HG02938 (cell line): ENCODE measurements around the gene FETUB.

Experiments used
- ATAC-seq: cut with Tn5 transposase; IDR thresholded peaks from one replicate; pipeline ENCODE4 v1.9.1; 2021; ENCODE audit warnings: mild to moderate bottlenecking, moderate library complexity; ENCODE audit not compliant: unreplicated experiment

The FETUB gene, protein sequence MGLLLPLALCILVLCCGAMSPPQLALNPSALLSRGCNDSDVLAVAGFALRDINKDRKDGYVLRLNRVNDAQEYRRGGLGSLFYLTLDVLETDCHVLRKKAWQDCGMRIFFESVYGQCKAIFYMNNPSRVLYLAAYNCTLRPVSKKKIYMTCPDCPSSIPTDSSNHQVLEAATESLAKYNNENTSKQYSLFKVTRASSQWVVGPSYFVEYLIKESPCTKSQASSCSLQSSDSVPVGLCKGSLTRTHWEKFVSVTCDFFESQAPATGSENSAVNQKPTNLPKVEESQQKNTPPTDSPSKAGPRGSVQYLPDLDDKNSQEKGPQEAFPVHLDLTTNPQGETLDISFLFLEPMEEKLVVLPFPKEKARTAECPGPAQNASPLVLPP

GRCh38 chr3:186639778-186640472 lies at the start of gene FETUB:
Gene FETUB, plus strand, starts transcription at chr3:186640399. Its CDS starts 62 bp downstream, at chr3:186640461.
- ATAC-seq, result no peak

GRCh38 chr3:186590580-186591295 lies 49.5 kb upstream of the FETUB start:
- ATAC-seq, result no peak

DNA sequence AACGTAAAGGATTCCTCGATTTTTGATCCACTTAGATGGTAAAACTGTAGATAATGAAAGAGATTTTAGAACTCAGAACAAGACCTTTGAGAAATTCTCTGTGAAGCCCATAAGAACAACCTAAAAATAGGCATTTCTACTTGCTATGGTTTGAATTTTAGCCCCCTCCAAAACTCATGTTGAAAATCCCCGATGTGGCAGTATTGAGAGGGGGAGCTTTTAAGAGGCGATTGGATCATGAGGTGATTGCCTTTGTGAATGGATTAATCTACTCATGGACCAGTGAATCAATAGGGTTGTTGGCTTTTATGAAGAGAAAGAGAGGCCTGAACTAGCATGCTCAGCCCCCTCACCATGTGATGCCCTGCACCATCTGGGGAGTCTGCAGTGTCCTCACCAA lies 47.5 kb upstream of the FETUB start:
- ATAC-seq, result no peak

DNA sequence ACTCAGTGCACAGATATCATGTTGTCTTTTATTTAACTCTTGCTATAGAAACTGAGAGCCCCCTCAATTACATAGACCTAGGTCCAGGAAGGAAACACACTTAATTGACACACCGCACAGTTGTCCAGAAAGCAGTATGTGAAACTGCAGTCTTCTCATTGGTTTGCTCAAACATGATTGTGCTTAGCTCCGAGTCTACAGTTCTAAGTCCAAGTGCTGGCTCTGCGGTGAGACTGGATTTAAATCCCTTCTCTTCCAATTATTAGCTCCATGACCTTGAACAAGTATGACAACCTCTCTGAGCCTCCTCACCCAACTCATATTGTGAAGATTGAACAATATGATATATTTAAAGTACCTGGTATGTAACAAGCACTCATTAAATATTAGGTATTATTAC lies 46.3 kb upstream of the FETUB start:
- ATAC-seq, result no peak

DNA sequence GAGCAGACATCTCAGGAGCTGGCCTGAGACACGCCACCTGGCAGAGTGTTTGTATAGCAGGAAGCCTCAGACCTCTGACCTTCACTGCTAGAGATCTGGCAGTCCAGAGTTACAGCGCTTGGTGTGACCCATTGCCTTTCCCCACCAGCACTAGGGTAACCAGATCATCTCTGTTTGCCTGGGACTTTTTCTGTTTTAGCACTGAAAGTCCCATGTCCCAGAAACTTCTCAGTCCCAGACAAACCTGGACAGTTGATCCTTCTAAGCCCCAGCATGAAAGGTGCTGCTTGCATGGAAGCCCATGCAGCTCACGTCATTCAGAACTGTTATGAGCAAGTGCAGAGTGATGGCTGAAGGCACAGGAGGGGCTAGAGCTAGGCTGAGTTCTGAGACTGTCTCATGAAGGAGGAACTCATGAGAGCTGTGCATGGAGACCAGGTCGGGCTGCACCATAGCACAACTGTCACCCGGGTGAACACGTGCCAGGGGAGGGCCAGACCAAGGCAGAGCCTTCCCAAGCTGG lies 45.5 kb upstream of the FETUB start:
- no peak for ATAC-seq

DNA sequence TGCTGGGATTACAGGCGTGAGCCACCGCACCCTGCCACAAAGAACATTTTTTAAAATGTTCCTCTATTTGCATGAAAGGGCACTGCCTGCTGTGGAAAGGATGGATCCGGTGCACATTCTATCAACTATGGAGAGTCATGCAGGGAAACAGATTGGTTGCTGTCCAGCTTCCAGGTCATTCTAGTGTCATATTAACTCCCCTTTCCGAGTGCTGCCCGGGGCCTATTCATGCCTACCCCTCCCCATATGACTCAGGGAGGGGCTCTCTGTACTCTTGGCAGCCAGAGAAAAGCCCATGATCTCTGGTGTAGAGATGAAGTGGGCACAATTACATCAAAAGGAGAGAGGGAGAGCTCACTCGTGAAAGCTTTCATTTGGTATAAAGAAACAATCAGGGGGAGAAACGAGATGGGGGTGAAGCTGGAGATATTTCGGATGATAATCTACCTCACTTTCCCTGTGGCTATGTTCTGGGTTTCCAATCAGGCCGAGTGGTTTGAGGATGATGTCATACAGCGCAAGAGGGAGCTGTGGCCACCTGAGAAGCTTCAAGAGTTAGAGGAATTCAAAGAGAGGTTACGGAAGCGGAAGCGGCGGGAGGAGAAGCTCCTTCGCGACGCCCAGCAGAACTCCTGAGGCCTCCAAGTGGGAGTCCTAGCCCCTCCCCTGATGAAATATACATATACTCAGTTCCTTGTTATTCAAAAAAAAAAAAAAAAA lies 43.5 kb upstream of the FETUB start:
- ATAC-seq, result no peak

GRCh38 chr3:186598108-186598784 lies 42.0 kb upstream of the FETUB start:
- no peak for ATAC-seq

GRCh38 chr3:186598794-186599141 lies 41.4 kb upstream of the FETUB start:
- ATAC-seq, result no peak

DNA sequence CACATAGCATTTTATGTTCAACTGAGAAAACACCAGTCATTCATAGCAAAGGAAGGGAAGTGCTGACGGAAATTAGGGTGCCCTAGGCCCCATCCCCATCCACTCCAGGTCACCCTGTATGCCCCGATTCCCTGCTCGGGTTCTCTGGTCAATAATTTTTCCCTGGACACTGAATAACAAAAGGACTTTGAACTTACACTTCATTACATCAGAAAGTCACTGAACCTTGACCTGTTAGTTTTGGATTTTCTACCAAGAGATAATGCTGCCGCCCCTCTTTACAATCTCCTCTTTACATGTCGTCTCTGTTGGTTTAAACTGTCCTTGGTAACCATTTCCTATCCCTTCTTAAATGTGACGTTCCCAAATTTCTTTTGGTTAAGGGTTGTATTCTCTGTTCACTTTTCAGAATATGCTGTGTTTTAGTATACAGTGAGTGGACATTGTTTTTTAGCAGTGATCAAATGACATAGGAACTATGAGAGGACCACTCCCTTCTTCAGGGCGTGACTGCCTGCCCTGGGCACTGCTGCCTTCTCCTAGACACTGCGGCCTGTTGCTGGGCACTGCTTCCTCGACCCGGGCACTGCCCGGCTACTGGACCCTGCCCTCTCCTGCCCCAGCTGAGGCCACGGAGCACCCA lies 40.9 kb upstream of the FETUB start:
- no peak for ATAC-seq

DNA sequence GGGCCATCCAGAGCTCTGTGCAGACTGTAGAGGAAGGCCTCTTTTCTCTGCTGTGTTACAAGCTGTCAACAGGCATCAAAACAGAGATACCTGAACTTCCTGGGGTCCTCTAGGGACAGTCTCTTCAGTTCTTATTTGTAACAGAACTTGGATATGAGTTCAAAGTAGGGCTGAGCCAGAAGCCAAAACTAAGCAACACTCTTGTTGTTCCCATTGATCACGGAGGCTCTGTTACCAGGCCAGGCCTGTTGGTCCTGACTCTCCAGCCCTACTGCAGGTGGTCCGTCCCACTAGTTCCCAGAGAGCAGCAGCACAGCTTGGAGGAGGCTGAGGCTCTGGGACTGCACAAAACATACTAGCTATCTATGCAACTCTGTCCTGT lies 40.4 kb upstream of the FETUB start:
- ATAC-seq, result no peak

DNA sequence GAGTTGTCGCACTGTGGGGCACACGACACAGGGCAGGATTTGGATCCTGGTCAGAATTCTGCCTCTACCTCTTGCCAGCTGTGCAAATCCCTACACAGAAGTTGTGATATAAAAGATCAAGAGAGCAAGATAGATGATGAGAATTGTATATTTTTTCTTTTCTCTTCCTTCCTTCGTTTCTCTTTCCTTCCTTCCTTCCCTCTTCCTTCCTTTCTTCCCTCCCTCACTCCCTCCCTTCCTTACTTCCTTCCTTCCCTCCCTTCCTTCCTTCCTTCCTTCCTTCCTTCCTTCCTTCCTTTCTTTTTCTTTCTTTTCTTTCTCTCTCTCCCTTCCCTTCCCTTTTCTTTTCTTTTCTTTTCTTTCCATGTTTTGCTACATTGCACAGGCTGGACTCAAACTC lies 39.3 kb upstream of the FETUB start:
- ATAC-seq, result no peak

- ATAC-seq, result no peak
These were observed 37.0 kb upstream of the FETUB start for GRCh38 chr3:186603159-186603558.

DNA sequence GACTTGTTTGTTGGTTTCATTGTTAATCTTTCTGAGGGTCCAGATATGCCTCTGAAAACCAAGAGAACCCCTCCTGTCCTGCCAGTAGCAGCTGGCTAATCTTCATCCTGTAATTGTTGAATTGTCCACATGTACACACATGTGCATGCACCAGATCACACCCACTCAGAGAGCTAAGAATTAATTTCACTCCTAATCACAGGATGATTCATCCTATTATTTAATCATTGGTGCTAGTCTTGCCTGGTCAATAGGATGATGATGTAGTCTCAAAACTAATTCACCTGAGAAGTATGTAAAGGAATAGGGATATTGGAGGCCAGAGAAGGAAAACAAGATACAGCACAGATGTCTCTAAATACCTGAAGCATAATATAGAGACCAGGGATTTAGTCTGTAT lies 35.1 kb upstream of the FETUB start:
- no peak for ATAC-seq

DNA sequence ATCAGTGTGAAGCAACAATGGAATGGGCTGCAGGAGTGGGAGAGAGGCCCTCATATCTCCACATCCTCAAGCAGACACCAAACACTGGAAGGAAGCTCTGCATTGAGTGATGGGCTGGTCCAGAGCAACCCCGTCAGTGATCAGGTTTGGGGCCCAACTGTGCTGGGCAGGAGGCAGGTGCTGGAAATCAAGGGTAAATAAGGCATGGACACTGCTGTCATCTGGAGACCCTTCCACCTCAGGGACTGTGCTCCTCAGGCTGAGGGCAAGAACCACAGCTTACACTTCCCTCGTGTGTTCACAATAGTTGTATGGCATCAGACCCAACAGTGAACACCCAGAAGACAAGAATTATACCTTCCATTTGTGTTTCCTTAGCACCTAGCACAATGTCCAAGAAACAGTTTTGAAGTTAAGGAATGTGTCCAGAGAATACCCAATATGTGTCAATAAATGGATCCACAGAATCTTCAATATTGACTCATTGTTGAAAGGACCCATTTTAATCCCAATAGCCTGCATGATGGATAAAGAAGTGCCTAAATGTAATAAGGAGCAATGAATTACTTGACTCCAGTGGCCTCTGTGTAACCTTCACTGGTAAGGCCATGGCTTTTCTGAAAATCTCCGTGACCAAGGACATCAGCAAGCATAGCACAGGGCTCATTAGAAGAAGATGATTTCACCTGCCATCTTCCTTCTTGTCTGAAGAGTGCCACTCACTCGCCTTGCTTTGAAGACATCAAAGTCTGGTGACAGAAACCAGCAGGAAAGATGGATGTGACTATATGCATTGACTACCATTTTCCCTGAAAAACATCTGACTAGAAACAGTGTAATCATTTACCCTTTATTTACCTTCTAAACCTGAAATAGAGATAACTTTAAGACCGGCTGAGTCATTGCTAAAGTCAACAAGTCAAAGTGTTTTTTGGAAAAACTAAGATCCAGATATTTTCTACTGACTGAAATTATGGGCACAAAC lies 34.3 kb upstream of the FETUB start:
- no peak for ATAC-seq

DNA sequence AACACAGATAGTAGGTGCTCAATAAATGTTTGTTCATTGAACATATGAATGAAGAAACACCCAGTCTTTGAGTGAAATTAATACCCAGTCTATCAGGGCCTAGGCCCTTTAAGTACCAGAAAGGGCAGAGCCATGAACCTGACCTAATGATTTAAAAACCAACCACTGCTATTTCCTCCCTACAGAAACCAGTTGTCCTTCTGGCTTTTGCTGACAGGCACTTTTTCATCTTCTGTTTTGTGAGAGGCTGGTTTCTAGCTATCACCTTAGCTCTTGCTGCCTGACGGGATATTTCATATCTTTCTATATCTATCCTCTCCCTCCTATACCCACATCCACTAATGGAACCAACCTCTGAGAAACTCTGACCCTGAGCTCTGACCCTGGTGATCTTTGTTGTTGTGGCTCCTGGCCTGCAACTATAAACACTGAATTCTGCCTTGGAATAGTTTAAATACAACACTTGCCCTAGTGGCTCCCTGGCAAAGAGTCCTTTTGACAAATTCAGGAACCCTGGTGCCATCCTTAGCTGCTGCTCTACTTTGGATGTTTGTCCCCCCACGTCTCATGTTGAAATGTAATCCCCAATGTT lies 31.5 kb upstream of the FETUB start:
- ATAC-seq, result no peak

DNA sequence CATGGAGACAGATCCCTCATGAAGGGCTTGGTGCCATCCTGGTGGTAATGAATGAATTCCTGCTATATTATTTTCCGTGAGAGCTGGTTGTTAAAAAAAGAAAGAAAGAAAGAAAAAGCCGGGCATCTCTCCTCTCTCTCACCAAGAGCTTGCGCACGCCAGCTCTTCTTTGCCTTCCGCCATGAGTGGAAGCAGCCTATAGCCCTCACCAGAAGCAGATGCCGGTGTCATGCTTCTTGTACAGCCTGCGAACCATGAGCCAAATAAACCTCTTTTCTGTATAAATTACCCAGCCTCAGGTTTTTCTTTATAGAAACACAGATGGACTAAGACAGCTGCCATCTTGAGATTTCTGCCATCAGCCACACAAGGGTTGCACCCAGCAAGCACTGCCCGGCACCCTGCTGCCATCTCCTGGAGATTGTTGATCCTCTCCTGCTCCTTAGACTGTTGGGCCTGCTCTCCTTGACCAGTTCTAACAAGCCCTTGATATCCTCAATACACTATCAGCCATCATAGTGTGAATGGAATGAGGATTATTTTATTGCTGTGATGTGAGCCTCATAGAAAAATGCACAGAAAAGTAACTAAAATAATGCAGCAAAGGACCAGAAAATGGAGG lies 30.8 kb upstream of the FETUB start:
- ATAC-seq, result no peak

- ATAC-seq, result no peak
These were observed 28.1 kb upstream of the FETUB start for GRCh38 chr3:186612065-186612464.
